ENCODE data around the gene RIOK1. TPM values are rescaled to one million over a fixed set of nuclear protein-coding genes. Genes with fewer than 3 reads are reported as not detected.

RIOK1 gene
- total RNA-seq, 1 experiment from 2014 or later, result 39.9 TPM

DNA sequence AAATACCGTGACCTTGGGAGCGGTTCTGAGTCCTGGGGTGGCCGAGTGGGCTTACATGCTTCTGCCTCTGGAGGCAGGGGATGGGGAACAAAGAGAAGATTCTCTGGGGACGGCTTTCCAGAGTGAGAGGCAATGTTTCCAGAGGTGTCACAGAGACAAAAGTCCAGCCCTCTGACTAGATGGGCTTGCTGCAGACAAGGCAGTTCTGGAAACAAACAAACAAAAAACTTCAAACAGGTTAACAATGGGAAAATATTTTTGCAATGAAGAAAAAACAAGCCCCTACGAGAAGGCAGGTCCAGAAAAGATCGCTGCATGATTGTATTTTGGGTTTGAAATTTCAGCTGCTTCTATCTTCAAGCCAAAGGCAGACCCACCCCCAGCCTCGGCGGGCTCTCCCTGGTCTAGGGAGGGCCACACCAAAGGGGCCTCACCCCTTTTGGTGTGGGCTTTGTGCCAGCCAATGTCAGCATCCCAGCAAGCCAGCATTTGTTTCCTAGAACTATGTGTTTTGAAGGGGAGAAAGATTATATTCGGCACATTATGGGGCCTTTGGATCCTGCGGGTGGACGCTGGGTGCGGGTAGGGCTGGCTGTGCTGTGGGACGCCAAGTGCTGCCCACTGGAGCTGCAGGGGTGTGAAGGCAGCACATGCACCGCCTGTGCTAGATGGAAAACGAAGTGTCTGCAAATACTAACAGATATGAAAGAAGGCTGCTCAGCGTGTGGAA is 42.9 kb downstream of the RIOK1 start:
- no peaks in the 10 kb centered on the region for H3K27me3 ChIP-seq (ENCODE audit: low read length)
- intact Hi-C loops (cut with micrococcal nuclease), result no loop called here
- H2AFZ ChIP-seq (ENCODE audit: low read length), result no peak overlapping the region
- ATAC-seq, result no peak
- no peak overlapping the region for H3K4me2 ChIP-seq (ENCODE audit: low read length)
- H3K36me3 ChIP-seq (ENCODE audit: low read depth, low read length), result no peaks in the 10 kb centered on the region
- BruUV-seq (replicated peaks), result no TSS peak
- H3K4me1 ChIP-seq (ENCODE audit: insufficient read depth, low read length), result no peaks in the 10 kb centered on the region
- no peak overlapping the region for H3K4me3 ChIP-seq (ENCODE audit: low read length)
- H3K9me3 ChIP-seq (ENCODE audit: low read length), result no peaks in the 10 kb centered on the region
- no peak for DNase-seq
- H3K27ac ChIP-seq (ENCODE audit: low read length), result no peak overlapping the region
- POLR2A ChIA-PET (ENCODE audit: unreplicated experiment), result no interaction called here
- no peak overlapping the region for H3K9ac ChIP-seq (ENCODE audit: low read length)
- TF ChIP-seq EZH2phosphoT487 (IDR thresholded peaks at IDR 0.05; ENCODE audit: borderline replicate concordance, low read length) (no peak), CTCF (conservative IDR thresholded peaks at IDR 0.05; ENCODE audit: low read depth, low read length) (no peak), EZH2 (IDR thresholded peaks at IDR 0.05; ENCODE audit: low read length, unreplicated experiment) (no peak)
- no peaks in the 10 kb centered on the region for H3K9me2 ChIP-seq (replicated peaks; ENCODE audit: low read length)
- no peaks in the 10 kb centered on the region for H4K20me1 ChIP-seq (ENCODE audit: low read length)
- CTCF ChIA-PET, result no interaction called here
- no peaks in the 10 kb centered on the region for H3F3A ChIP-seq (ENCODE audit: low read length, unreplicated experiment)
- no peaks in the 10 kb centered on the region for H3K79me2 ChIP-seq (ENCODE audit: low read length)

DNA sequence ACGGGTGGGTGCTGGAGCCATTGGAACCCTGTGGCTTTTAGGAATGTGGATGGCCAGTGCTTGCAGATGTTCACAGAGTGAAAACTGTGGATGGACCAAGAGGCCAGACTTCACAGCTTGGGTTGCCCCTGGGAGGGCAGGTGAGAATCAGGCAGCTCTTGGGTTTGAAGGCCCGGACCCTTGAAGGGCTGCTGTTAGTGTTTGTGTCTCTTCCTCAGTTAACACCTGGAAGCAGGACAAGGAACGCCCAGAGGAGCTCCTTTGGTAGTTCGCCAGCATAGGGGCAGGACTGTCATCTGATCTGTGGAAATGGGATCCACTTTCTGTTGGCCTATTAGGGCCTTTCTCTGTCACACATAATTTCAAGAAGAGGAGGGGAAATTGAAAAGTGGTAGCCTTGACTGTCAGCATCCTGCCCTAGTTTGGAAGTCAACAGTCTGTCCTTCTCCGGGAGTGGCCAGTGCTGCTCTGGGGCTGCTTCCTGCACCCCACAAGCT is 43.6 kb downstream of the RIOK1 start:
- Histone ChIP-seq H3K9ac (ENCODE audit: low read length) (no peak overlapping the region), H3K36me3 (ENCODE audit: low read depth, low read length) (no peaks in the 10 kb centered on the region), H3K9me3 (ENCODE audit: low read length) (no peaks in the 10 kb centered on the region), H3K4me3 (ENCODE audit: low read length) (no peak overlapping the region), H3K79me2 (ENCODE audit: low read length) (no peaks in the 10 kb centered on the region), H3K4me2 (ENCODE audit: low read length) (no peak overlapping the region), H3F3A (ENCODE audit: low read length, unreplicated experiment) (no peaks in the 10 kb centered on the region), H3K27me3 (ENCODE audit: low read length) (no peaks in the 10 kb centered on the region), H2AFZ (ENCODE audit: low read length) (no peak overlapping the region), H3K9me2 (replicated peaks; ENCODE audit: low read length) (no peaks in the 10 kb centered on the region), H4K20me1 (ENCODE audit: low read length) (no peaks in the 10 kb centered on the region), H3K27ac (ENCODE audit: low read length) (no peak overlapping the region), H3K4me1 (ENCODE audit: insufficient read depth, low read length) (no peaks in the 10 kb centered on the region)
- intact Hi-C loops (cut with micrococcal nuclease), result no loop called here
- TF ChIP-seq EZH2 (IDR thresholded peaks at IDR 0.05; ENCODE audit: low read length, unreplicated experiment) (no peak), CTCF (conservative IDR thresholded peaks at IDR 0.05; ENCODE audit: low read depth, low read length) (no peak), EZH2phosphoT487 (IDR thresholded peaks at IDR 0.05; ENCODE audit: borderline replicate concordance, low read length) (no peak)
- ATAC-seq, result 0 out of 2 replicates have a peak, but pooled peaks have one; percentile 20
- POLR2A ChIA-PET (ENCODE audit: unreplicated experiment), result no interaction called here
- CTCF ChIA-PET, result no interaction called here
- peak; percentile 20 for DNase-seq
- no TSS peak for BruUV-seq (replicated peaks)

DNA sequence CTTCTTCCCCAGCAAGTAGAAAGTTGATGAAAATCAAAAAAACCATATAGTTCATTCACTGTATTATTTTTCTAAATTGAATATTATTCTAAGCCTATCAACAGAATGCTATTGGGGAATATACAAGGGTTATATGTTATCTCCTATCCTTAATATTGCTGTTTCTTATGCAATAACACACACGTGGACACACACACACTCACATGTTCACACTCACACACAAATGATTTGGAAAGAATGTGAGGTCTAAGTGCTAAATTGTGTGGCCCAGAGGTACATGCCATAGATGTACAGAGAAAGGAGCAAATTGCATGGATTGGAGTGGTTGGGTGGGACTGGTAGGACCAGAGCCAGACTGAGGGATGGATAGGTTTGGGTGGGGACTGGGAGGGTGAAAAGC is 45.1 kb downstream of the RIOK1 start:
- intact Hi-C loops (cut with micrococcal nuclease), result no loop called here
- BruUV-seq (replicated peaks), result no TSS peak
- no peak overlapping the region for H2AFZ ChIP-seq (ENCODE audit: low read length)
- no peak overlapping the region for H3K27ac ChIP-seq (ENCODE audit: low read length)
- H3K9ac ChIP-seq (ENCODE audit: low read length), result no peak overlapping the region
- H3K4me1 ChIP-seq (ENCODE audit: insufficient read depth, low read length), result no peaks in the 10 kb centered on the region
- no peaks in the 10 kb centered on the region for H3F3A ChIP-seq (ENCODE audit: low read length, unreplicated experiment)
- TF ChIP-seq EZH2phosphoT487 (IDR thresholded peaks at IDR 0.05; ENCODE audit: borderline replicate concordance, low read length) (no peak), EZH2 (IDR thresholded peaks at IDR 0.05; ENCODE audit: low read length, unreplicated experiment) (no peak), CTCF (conservative IDR thresholded peaks at IDR 0.05; ENCODE audit: low read depth, low read length) (no peak)
- H3K9me2 ChIP-seq (replicated peaks; ENCODE audit: low read length), result no peaks in the 10 kb centered on the region
- no peak overlapping the region for H3K4me3 ChIP-seq (ENCODE audit: low read length)
- no peaks in the 10 kb centered on the region for H3K36me3 ChIP-seq (ENCODE audit: low read depth, low read length)
- no peaks in the 10 kb centered on the region for H3K9me3 ChIP-seq (ENCODE audit: low read length)
- H4K20me1 ChIP-seq (ENCODE audit: low read length), result no peaks in the 10 kb centered on the region
- H3K27me3 ChIP-seq (ENCODE audit: low read length), result no peaks in the 10 kb centered on the region
- ChIA-PET CTCF (no interaction called here), POLR2A (ENCODE audit: unreplicated experiment) (no interaction called here)
- no peaks in the 10 kb centered on the region for H3K79me2 ChIP-seq (ENCODE audit: low read length)
- no peak for DNase-seq
- H3K4me2 ChIP-seq (ENCODE audit: low read length), result no peak overlapping the region
- no peak for ATAC-seq
